ENCODE measurements around the gene BNC2. TPM values are rescaled to one million over a fixed set of nuclear protein-coding genes. Genes with fewer than 3 reads are reported as not detected.

Gene BNC2
- total RNA-seq, 4 donors from 2014 or later: 3.9 to 45.4 (median 13.1) TPM

DNA sequence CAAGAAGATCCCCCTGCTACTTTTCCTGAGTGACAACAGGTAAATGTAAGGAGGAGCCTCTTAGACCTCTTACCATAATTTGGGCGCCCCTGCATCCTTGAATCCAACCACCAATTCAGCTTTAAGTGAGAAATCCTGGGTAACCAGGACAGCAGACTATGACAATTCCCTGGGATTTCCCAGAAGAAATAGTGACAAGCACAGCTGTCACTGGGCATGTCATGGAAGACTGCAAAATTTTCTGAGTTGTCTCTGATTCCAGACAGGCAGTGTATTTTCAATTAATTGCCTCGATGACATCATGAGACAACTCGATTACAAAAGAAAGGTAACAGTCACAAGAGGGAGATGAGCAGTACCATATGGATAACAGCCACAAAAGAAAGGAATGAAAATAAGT, 256.9 kb downstream of the BNC2 start:
- no peaks in the 10 kb centered on the region for H3K36me3 ChIP-seq
- DNase-seq: no peak
- no peaks in the 10 kb centered on the region for H3K4me1 ChIP-seq
- TF ChIP-seq CTCF (IDR thresholded peaks at IDR 0.05) (no peak), POLR2A (IDR thresholded peaks at IDR 0.05) (no peak)
- H3K4me3 ChIP-seq: no peak overlapping the region
- no peaks in the 10 kb centered on the region for H3K27me3 ChIP-seq
- no peaks in the 10 kb centered on the region for H3K9me3 ChIP-seq
- no peak overlapping the region for H3K27ac ChIP-seq

GRCh38 chr9:16613051-16613450, 257.4 kb downstream of the BNC2 start:
- Histone ChIP-seq H3K27ac (no peak overlapping the region), H3K36me3 (no peaks in the 10 kb centered on the region), H3K4me3 (no peak overlapping the region), H3K27me3 (no peaks in the 10 kb centered on the region), H3K9me3 (no peaks in the 10 kb centered on the region), H3K4me1 (no peaks in the 10 kb centered on the region)
- TF ChIP-seq CTCF (IDR thresholded peaks at IDR 0.05) (no peak), POLR2A (IDR thresholded peaks at IDR 0.05) (no peak)
- no peak for DNase-seq

GRCh38 chr9:16612627-16613026, 257.8 kb downstream of the BNC2 start:
- H3K9me3 ChIP-seq: no peaks in the 10 kb centered on the region
- H3K4me1 ChIP-seq: no peaks in the 10 kb centered on the region
- H3K4me3 ChIP-seq: no peak overlapping the region
- H3K27me3 ChIP-seq: no peaks in the 10 kb centered on the region
- TF ChIP-seq POLR2A (IDR thresholded peaks at IDR 0.05) (no peak), CTCF (IDR thresholded peaks at IDR 0.05) (no peak)
- H3K27ac ChIP-seq: no peak overlapping the region
- DNase-seq: no peak
- no peaks in the 10 kb centered on the region for H3K36me3 ChIP-seq

DNA sequence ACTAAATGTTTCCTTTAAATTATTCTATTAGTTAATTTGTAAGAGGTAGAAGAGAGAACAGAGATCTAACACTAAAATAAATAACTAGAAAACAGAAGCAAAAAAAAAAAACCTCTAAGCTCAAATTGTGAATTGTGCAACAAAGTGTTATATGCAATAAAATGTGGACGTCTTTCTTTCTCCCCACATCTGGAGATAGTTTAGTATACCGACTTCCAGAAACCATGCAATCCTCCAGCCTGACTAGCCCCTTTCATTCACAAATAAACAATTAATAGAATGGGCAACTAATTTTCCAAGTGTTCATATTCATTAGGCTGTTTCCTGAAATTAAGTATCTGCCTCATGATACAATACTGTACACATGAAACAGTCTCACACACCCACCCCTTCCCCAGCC, 258.5 kb downstream of the BNC2 start:
- Histone ChIP-seq H3K4me1 (no peaks in the 10 kb centered on the region), H3K27ac (no peak overlapping the region), H3K36me3 (no peaks in the 10 kb centered on the region), H3K9me3 (no peaks in the 10 kb centered on the region), H3K27me3 (no peaks in the 10 kb centered on the region), H3K4me3 (no peak overlapping the region)
- DNase-seq: no peak
- TF ChIP-seq CTCF (IDR thresholded peaks at IDR 0.05): no peak
- no peak for TF ChIP-seq POLR2A (IDR thresholded peaks at IDR 0.05)

DNA sequence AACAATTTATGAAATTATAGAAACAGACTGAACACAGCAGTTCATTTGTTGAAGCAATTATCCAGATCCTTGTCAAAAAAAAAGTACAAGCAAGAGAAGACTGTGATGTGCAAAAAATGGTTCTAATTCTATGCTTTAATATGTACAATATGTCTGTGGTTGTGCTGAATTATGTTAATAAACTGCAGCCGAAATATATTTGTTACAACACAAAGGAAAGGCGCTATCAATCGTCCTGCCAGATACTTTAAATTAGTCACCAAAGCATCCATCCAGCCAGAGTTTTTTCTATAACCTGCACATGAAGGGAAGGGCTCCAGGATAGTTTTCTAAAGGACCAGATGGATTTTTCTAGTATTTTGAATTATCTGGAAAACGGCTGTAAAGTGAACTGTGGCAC, 259.5 kb downstream of the BNC2 start:
- Histone ChIP-seq H3K4me1 (no peaks in the 10 kb centered on the region), H3K4me3 (no peak overlapping the region), H3K27ac (no peak overlapping the region), H3K27me3 (no peaks in the 10 kb centered on the region), H3K9me3 (no peaks in the 10 kb centered on the region), H3K36me3 (no peaks in the 10 kb centered on the region)
- no peak for TF ChIP-seq CTCF (IDR thresholded peaks at IDR 0.05)
- no peak for DNase-seq

- no peaks in the 10 kb centered on the region for H3K9me3 ChIP-seq
- H3K36me3 ChIP-seq: no peaks in the 10 kb centered on the region
- H3K4me3 ChIP-seq: no peak overlapping the region
- TF ChIP-seq POLR2A (IDR thresholded peaks at IDR 0.05): no peak
- TF ChIP-seq CTCF (IDR thresholded peaks at IDR 0.05): no peak
- H3K27me3 ChIP-seq: no peaks in the 10 kb centered on the region
- H3K4me1 ChIP-seq: no peaks in the 10 kb centered on the region
- no peak for DNase-seq
- H3K27ac ChIP-seq: no peak overlapping the region
Observed at GRCh38 chr9:16610538-16610937, 259.9 kb downstream of the BNC2 start.

All from Peyer's patch (tissue), 4 donors.